GM21515 (cell line): Measurements from ENCODE around the gene CLRN3.

Experiments
- ATAC-seq: cut with Tn5 transposase; IDR thresholded peaks from one replicate; pipeline ENCODE4 v1.9.1; 2021; ENCODE audit not compliant: unreplicated experiment

CLRN3 gene, protein sequence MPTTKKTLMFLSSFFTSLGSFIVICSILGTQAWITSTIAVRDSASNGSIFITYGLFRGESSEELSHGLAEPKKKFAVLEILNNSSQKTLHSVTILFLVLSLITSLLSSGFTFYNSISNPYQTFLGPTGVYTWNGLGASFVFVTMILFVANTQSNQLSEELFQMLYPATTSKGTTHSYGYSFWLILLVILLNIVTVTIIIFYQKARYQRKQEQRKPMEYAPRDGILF

DNA sequence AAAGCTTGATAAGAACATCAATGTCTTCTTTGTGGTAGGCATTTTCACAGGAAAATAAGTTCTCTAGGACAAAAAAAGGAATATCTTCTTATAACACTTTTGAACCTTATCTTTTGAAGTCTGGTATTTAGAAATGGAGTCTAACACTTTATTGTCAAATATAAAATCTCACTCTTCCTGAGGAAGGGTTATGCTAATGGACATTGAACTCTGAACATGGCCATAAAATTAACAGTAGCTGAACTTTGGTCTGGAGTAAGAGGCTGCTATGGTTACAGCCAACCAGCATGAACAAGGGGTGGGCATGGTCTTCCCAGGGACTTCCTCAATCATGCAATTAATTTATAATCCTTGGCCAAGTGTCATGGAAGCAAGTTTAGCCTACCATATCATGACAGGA lies at the start of gene CLRN3:
TSS of gene CLRN3 (minus strand) at position 199 of the 400 bp plus-strand sequence. CDS start at position 42, 157 bp downstream.
- no peak for ATAC-seq

DNA sequence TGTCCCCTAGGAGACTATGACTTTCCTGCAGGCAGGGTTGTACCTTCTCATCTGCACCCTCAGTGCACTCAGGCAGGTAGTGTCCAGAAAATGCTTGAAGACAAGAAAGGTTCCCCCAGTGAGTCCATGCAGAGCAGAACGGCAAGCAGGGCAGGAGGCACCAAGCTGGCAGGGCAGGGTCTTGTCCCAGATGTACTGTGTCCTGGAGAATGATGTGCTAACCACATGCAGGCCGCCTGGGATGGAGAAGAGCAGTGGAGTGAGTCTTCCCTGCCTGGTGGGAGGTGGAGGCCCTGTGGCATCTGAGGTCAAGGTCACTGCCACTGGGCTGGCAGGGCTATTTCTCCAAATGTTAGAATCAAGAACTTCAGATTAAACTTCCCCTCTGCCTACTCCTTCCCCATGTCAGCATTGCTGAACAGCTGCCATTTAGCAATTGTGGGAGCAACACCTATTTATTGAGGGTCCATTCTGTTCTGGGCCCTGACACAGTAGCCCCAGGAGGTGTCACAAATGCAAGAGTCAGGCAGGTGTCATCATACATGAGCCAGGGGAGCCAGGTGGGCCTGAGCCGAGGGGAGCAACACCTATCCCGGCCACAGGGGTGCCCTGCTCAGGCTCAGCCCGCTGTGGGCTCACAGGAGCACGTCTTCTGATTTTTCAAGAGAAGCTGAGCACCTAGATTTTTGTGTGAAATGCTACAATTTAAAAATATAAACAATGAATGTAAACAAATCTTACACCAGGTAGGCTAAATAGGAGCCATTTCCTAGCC lies 48.3 kb upstream of the CLRN3 start:
- no peak for ATAC-seq

DNA sequence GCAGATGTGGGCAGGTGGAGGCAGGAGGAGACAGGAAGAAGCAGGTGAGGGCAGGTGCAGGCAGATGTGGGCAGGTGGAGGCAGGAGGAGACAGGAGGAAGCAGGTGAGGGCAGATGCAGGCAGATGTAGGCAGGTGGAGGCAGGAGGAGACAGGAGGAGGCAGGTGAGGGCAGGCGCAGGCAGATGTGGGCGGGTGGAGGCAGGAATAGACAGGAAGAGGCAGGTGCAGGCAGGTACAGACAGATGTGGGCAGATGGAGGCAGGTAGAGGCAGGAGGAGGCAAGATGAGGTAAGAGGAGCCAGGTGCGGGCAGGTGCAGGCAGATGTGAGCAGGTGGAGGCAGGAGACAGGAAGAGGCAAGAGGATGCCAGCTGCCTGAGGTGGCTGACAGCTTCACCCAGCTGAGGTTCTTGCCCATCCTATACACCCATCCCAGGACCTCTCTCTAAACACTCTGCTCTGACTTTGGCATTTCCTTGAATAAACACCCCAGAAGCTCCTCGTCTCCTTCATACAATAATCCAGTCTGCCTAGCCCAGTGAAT lies 47.1 kb upstream of the CLRN3 start:
- ATAC-seq: no peak

DNA sequence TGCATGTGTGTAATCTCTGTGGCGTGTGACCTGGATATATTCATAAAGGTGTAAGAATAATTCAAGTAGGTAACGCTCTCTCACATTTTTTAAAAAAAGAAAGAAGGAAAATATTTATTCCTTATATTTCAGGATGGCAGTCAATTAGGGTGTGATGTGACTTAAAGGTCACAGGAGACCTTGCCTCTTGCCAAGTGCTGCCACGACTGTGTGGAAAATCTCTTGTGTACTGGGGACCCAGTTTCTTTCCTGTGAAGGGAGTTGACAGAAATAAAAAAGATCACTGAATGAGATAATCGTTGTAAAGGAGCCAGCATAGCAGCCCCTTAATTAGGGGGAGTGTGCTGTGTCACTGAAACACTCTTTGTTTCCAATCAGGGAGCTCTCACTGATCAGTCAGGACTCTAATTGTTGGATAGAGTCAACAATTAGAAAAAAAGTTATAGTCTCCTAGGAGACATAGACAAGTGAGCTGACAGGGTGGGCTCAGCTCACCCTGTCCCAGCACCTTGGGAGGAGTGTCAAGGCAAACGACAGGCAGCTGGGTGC lies 45.2 kb upstream of the CLRN3 start:
- no peak for ATAC-seq

DNA sequence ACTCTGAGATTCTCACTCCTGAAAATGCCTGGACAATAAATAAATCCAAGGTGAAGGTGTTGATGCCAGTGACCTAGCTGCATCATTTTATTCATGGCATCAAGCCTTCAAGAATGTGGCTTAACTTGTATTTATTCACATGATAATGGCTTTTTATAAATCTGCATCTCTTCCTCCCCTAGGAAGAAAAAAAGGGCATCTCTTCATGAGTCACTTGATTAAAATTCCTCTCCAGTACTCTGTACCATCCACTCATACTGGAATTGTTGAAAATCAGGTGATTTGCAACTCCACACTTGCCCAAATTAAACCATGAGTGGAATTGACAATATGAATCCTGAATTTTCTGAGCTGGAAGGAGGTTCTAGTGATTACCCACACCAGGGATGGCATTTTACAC lies 44.3 kb upstream of the CLRN3 start:
- ATAC-seq: no peak

DNA sequence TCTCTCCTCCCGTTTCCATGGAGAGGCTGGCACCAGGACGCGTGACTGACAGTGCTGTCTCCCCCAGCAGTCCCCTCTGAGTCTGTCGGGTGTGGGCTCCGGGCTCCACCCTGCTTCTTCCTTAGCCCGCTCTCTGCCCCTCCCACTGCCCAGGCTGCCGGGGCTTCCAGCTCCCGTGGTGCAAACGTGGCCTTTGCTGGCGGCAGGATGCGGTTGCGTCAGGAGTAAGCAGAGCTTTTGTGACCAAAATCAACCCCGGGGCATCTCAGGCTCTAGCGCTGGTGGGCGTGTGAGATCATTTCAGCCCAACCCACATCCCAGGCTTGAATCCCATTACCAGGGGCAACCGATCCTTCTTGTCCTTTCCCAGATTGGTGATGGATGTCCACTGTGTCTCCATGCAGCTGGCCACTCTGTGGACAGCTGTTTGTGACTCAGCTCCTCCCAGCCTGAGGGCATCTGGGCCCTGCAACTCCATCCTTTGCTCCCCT lies 42.4 kb upstream of the CLRN3 start:
- ATAC-seq: no peak

DNA sequence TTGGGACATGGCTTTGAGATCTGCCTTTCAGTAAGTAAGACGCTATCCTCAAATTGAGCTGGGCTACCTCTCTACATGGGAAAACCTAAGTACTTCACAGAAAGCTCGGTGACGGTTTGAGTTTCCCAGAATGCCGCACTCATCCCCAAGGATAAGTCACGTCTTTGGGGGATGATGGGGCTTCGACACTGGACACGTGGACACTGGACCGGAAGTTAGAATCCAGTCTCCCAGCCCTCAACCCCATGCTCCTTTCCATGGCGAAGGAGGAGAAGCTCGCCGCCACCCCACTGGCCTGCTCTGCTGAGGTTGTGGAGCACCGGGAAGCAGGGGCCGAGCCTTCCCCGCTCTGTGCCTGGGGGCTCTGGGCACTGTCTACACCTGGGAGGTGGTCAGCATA lies 41.6 kb upstream of the CLRN3 start:
- no peak for ATAC-seq

DNA sequence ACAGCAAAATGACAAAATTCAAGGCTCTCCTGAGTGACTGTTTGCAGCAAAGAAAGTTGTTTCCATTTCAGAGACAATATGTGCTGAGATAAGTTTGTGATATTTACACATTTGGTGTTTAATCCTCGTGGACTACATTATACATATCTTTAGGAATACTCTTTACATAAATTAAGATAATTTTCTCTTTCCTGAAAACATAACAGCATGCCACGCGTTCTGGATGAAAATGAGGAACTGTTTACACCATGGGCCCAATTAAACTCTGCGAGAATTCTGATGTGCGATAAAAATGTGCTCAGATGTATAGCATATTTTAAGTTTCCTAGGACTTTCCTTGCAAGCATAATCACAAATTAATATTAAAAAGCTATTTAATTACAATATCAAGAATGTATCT lies 40.5 kb upstream of the CLRN3 start:
- ATAC-seq: no peak

DNA sequence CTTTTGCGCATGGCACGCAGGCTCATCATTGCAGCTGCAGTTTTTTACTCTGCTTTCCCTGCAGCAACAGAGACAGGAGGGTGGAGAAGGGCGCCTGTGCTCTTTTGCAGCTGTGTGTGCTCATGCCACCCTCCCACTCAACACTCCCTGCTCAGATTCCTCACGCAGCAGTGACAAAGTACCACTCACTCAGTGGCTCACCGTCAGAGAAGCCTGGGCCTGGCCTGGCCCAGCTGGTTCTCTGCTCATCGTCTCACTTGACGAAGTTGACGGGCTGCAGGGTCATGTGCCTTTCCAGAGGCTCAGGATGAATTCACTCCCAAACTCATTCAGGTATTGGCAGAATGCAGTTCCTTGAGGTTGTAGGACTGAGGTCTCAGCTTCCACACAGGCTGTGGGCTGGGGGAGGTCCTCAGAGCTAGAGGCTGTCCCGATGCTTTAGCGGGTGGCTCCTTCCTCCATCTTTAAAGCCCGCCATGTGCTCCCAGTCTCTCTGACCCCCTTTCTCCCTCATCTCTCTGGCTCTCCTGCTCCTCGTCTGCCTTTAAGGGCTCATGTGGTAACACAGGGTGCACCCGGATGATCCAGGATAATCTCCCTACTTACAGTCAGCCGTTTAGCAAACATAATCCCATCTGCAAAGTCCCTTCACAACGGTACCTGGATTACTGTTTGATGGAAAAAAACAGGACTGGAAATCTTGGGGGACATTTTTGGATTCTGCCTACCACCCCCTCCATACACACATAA lies 40.0 kb upstream of the CLRN3 start:
- ATAC-seq: no peak

DNA sequence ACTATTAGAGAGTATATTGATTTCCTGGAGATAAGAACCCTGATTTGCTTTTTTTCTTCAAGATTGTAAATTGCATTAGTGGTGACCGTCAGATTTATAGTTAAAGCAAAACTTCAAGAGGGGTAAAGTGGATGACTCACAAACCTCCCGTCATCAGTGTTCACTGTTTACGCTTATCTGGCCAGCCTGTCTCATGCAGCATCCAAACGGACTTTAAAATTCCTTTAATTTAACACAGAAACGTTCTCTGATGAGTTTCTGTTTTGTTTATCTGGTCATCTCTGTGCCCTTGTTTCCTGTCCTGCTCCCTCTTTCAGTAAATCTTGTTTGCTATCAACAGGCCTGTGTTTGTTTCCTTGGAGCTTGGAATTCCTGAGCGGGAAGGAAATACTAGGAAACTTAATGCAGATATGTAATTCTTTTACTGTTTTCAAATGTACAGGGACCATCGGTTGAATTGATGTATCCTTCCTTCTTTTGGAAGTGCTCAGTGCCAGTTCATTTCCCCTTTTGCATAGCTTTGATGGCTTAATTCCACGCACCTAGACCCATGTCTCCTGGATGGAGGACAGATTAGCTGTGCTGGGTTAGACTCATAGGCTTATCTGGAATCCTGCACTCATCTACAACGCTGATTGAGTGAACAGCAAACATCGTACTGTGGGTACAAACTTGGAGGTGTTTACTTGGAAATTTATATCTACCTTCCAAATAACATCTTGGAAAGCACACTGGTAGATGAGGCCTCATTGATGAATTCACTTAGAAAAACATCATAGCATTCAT lies 35.5 kb upstream of the CLRN3 start:
- ATAC-seq: no peak

DNA sequence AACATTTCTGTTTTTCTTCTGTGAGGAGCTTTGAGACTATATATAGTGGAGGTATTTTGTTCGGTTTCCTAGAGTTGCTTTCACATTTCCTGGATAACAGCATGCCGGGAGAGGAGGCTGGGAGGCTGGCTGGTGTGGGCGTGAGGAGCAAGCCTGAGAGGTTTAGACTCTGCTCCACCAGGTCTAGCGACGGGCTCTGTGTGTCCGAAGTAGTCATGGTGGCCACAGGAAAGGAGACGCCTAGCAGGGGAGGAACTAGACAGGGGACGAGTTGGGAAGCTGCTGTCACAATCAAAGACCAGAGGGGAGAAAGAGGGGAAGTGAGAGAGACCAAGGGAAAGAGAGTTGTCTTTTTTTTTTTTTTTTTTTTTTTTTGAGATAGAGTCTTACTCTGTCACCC lies 33.7 kb upstream of the CLRN3 start:
- ATAC-seq: no peak

DNA sequence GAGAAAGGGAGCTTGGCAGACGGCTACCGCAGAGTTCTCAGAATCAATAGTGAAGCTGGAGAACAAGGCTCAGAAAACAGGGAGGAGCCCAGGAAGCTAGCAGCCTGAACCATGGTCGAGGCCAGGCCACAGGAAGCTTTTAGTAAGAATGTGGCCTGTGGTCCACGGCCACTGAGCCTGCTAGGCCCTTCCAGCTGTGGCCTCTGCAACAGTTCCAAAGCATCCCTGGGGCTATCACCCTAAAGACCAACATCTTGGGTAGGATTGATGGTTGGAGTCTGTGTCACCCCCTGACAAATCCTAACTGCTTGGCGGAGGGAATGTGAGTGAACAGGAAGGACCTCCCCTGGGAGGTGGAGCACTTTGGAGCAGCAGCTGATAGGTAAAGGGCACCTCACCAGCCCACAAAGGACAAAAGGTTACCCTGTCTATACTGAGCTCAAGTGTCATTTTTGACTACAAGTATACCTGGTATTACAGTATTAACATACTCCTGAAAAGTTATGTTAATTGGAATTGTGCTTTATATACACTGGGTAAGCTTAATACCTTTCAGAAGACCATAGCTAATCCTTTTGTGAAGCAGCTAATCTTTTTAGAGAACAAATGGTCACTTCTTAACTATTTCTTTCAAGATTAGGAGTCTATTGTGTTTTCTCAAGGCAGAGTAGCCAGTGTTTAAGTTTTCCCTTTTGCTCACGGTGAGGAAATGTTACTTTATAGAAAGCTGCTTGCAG lies 32.9 kb upstream of the CLRN3 start:
- ATAC-seq: no peak

DNA sequence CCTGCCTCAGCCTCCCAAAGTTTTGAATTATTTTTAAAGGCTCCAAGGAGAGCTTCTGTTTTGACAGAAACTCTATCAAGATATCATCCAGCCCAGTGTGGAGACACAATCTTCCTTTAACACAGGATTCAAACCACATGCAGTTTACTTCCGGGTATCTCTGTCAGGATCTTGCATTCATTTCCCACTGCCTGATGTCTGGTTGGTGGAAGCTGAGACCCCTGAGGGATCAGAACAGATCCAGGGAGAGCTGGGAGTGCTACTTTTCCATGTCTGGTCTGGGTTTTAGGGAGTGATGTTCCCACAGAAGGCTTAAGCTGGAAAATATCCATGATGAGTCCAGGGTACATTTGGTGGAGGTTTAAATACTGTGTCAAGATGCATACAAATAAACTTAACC lies 30.9 kb upstream of the CLRN3 start:
- no peak for ATAC-seq

DNA sequence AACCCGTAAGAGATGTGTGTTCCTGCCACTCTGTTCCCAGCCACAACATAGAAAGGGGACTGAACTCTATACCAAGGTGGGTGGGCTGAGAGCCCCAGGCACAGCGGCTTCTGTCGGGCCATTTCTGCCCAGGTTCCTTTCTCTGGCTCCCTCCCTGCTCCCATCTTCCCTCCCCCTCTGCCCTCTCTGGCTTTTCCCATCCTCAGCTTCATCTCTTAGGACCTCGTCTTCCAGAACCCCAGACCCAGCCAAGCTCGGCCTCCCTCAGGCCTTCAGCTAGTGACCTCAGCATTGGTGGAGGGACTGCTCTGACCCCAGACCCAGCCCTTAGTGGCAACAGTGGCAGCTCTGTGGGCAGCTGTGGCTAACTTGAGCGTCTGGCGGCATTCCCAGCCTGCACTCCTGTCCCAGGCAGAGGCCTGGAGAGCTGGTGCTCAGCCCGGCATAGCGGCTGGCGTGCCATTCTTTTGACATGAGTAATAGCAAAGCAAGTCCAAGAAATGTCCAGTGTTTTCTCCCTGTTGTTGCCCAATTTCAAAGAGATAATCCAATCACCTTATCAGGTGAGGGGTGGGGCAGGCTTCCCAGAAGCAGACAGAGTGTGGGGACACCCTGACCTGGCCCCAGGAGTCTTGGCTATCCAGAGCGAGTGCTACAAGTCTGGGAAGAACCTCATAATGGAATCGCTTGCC lies 30.1 kb upstream of the CLRN3 start:
- no peak for ATAC-seq

DNA sequence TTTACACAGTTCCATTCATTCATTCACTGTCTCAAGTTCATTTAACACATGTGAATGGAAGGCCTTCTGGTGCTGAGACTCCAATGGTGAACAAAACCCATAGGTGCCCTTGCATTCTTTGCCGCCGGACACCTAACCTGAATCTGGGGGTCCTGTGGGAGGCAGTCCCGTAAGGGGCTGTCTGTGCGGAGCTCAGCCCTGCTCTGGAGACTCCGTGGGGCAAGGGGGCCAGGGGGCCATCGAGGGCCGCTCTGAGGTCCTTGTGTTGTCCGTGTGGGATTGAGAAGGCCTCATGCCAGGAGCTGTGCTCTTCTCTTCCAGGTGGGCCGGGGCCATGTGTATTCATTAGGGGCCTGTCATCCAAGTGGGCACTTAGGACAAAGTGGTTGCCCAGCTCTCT lies 29.5 kb upstream of the CLRN3 start:
- no peak for ATAC-seq

DNA sequence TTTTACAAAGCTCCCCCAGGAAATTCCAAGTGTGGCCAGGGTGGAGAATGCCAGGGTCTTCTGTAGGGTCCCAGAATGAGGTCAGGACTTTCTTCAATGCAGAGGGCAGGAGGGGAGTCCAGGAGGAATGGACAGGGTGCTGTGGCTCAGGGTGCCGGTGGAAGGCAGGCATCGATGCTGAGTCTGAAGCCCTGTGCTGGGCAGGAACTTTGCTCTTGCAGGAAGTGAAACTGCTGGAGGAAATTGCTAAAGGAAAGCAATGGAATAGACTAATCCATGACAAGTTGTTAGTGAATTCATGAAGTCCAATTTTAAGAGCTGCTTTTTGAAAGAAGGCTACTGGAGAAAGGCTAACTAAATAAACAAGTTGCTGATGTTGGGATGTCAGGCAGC lies 29.0 kb upstream of the CLRN3 start:
- ATAC-seq: no peak

DNA sequence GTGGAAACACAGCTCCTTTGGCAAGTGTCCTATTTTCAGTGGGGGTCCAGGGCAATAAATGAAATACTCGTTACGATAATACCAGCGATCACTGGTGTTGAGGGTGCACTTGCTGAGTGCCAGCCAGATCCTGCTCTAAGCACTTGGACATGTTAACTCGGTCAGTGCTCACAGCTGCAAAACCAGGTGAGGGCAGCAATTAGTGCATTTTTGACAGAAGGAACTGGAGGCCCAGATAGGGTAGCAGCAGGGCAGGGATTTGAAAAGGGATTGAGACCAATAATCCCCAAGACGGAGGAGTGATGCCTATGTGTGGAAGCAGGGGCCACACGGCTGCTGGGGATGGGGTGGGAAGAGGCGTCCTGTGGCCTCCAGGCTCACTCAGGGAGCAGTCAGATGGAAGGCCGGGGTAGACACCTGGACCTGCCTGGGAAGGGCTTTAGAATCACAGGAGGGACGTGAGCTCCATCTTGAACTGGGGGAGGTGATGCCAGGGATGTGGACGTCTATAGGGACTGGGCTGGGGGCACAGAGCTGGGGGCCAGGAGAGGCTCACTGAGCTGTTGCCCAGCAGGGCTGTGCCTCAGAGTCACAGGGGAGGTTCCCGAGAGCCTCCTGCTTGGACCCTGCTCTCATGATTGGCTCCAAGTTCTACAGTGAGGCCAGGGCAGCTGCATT lies 28.5 kb upstream of the CLRN3 start:
- ATAC-seq: no peak

DNA sequence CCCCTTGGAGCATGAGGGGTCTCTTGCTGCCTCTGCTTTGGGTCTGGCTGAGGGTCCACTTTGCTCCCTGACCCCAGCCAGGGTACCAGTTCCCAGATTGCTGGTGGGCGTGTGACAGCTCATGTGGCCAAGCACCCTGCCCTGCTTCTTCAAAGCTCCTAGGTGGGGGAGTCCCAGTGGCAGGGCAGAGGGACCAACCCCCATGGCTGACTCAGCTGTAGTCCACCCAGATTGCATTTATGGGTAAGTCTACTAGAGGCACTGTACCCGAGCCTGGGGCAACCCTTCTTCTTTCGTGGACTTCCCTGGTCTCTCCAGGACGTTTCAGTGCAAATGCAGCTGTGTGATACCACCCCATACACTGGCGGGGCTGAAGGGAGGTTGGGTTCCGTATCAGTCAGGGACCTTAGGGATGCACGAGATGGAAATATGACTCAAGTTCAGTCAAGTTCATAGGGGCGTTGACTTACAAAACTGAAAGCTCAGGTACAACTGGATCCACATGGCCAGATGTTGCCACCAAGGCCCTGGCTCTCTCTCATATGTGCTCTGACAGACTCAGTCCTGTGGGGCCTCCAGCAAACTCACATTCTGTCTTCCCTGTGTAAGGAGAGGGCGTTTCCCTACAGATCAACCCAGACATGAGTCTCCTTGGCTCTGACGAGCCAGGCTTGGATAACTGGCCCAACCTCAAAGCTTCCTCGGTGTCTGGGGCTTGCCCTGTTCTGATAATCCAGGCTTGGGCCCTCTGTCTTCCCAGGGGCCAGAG lies 27.7 kb upstream of the CLRN3 start:
- ATAC-seq: no peak
